Tibial nerve (tissue), 4 donors: ENCODE data around the gene IL20RB. TPM values are rescaled to one million over a fixed set of nuclear protein-coding genes. Genes with fewer than 3 reads are reported as not detected.

ENCODE experiments used
- DNase-seq, 2 donors: peaks; one replicate each; pipeline ENCODE4 v3.0.0-alpha.2; 2019; ENCODE audit warnings: low spot score in 2 of 2
- H3K27ac ChIP-seq, 4 donors: fragments of 200-600 bp; sonication (generic) in 3 of 4; one replicate each; pipeline ENCODE4 v1.5.1; 2017 to 2019; ENCODE audit warnings: mild to moderate bottlenecking in 1 of 4
- H3K27me3 ChIP-seq, 2 donors: fragments of 200-600 bp; sonication (generic) in 1 of 2; one replicate each; pipeline versions ENCODE4 v1.5.1 to v1.6.0; 2017 to 2019
- H3K36me3 ChIP-seq, 3 donors: fragments of 200-600 bp; sonication (generic); one replicate each; pipeline ENCODE4 v1.5.1; 2018 to 2019
- H3K4me1 ChIP-seq, 4 donors: fragments of 200-600 bp; sonication (generic) in 3 of 4; one replicate each; pipeline ENCODE4 v1.5.1; 2017 to 2019
- H3K4me3 ChIP-seq, 4 donors: fragments of 200-600 bp; sonication (generic) in 3 of 4; one replicate each; pipeline ENCODE4 v1.5.1; 2017 to 2019; ENCODE audit warnings: mild to moderate bottlenecking in 1 of 4, moderate library complexity in 1 of 4
- H3K9me3 ChIP-seq, 4 donors: fragments of 200-600 bp; sonication (generic) in 3 of 4; one replicate each; pipeline ENCODE4 v1.5.1; 2017 to 2019
- CTCF ChIP-seq, 5 experiments: fragments of 200-600 bp in 3 of 5; fragments of 450-650 bp in 2 of 5; sonication (generic) in 3 of 5; IDR thresholded peaks; one replicate each; pipeline ENCODE4 v1.5.1; 2016 to 2019; ENCODE audit warnings: antibody characterized with exemption in 5 of 5, mild to moderate bottlenecking in 3 of 5, moderate library complexity in 2 of 5
- EP300 ChIP-seq, 2 donors: sonication (generic); formaldehyde crosslinking; IDR thresholded peaks; one replicate each; pipeline ENCODE4 v1.6.1; 2017; ENCODE audit warnings: antibody characterized with exemption in 2 of 2, mild to moderate bottlenecking in 1 of 2
- POLR2A ChIP-seq, 2 donors: fragments of 450-650 bp; IDR thresholded peaks; one replicate each; pipeline ENCODE4 v1.6.1; 2017; ENCODE audit warnings: antibody characterized with exemption in 2 of 2, mild to moderate bottlenecking in 2 of 2, moderate library complexity in 2 of 2
- WGBS, 2 donors: methylation state at CpG; one replicate each; pipeline ENCODE4 v1.1.5; 2018; 5-methylcytosine and 5-hydroxymethylcytosine counted together
- total RNA-seq, 4 donors: library from RNA; depleted of rRNA; stranded (reverse); fragments of >200 nt; gene quantifications; one replicate each; pipeline ENCODE4 v1.1.0, GENCODE V29; 2016

Gene IL20RB
- total RNA-seq, 4 donors from 2014 or later = 16.8 to 50.9 (median 45.3) TPM

- H3K9me3 ChIP-seq = peaks cover 0 to 21% (median 3%) of the 10 kb centered on the region in 4 donors
- WGBS, 2 donors = 84 to 94% methylated on average over 3 of the region's 3 CpGs
- no peak overlapping the region for H3K4me3 ChIP-seq
- no peaks in the 10 kb centered on the region for H3K27me3 ChIP-seq
- no peak for DNase-seq
- peaks cover 0 to 18% (median 0%) of the 10 kb centered on the region in 3 donors for H3K36me3 ChIP-seq
- peaks cover 0 to 29% (median 3%) of the 10 kb centered on the region in 4 donors for H3K4me1 ChIP-seq
- no peak overlapping the region for H3K27ac ChIP-seq
- TF ChIP-seq POLR2A (IDR thresholded peaks at IDR 0.05) (no peak), EP300 (IDR thresholded peaks at IDR 0.05) (no peak), CTCF (IDR thresholded peaks at IDR 0.05) (no peak)
These were observed 43.0 kb upstream of the IL20RB start for GRCh38 chr3:136914739-136915138.

- peaks cover 0 to 24% (median 3%) of the 10 kb centered on the region in 4 donors for H3K9me3 ChIP-seq
- no peak overlapping the region for H3K27ac ChIP-seq
- H3K4me3 ChIP-seq = no peak overlapping the region
- no peak for TF ChIP-seq EP300 (IDR thresholded peaks at IDR 0.05)
- TF ChIP-seq POLR2A (IDR thresholded peaks at IDR 0.05) = no peak
- no peak for TF ChIP-seq CTCF (IDR thresholded peaks at IDR 0.05)
- H3K36me3 ChIP-seq = peaks cover 0 to 17% (median 0%) of the 10 kb centered on the region in 3 donors
- DNase-seq = no peak
- H3K27me3 ChIP-seq = no peaks in the 10 kb centered on the region
- 94 to 97% methylated on average over 1 of the region's 1 CpG for WGBS, 2 donors
- peaks cover 0 to 25% (median 3%) of the 10 kb centered on the region in 4 donors for H3K4me1 ChIP-seq
These were observed 41.6 kb upstream of the IL20RB start for GRCh38 chr3:136916223-136916622.

DNA sequence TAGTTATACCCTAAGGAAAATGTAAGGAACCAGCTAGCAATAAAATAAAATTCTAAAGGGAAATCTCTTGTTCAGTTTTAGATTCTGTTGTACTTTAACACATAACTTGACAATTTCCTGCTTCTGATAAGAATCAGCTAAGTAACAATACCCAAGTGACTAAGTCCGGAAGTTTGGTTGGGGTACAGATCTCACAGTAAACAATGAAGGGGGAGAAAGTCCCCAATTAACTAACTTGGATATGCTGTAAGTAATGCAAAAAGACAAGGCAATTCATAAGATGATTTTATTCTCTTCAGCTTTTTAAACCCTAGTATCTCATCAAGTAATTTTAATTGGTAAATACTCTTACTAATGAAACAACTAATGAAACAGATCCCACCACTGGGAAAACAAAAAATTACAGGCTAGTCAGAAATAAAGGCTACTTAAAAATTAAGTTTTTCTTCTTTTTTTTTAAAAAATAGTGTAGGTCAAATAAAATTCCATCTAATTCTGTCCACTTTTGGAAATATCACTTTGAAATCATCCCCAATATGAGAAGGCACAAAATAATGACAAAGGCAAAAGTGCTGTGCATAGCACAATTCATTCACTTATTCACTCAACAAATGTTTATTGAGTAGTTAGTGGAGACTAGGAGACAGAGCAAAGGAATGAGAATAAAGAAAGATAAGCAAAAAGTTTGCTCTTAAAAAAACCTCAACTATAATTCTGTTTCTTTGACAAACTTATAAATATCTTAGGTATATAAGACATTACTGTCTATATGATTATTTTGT lies 37.8 kb upstream of the IL20RB start:
- DNase-seq = no peak

GRCh38 chr3:136920904-136921611 lies 36.7 kb upstream of the IL20RB start:
- H3K27ac ChIP-seq = no peak overlapping the region
- no peaks in the 10 kb centered on the region for H3K27me3 ChIP-seq
- H3K4me1 ChIP-seq = peaks cover 0 to 40% (median 3%) of the 10 kb centered on the region in 4 donors
- peaks cover 0 to 7% (median 0%) of the 10 kb centered on the region in 3 donors for H3K36me3 ChIP-seq
- 93 to 97% methylated on average over 4 of the region's 4 CpGs for WGBS, 2 donors
- no peak overlapping the region for H3K4me3 ChIP-seq
- no peak for DNase-seq
- TF ChIP-seq CTCF (IDR thresholded peaks at IDR 0.05) = no peak
- no peak for TF ChIP-seq EP300 (IDR thresholded peaks at IDR 0.05)
- TF ChIP-seq POLR2A (IDR thresholded peaks at IDR 0.05) = no peak
- peaks cover 0 to 8% (median 0%) of the 10 kb centered on the region in 4 donors for H3K9me3 ChIP-seq

More for the DNA sequence above, 37.8 kb upstream of the IL20RB start:
- WGBS, 2 donors = 69 to 73% methylated on average over 1 of the region's 1 CpG
- H3K4me3 ChIP-seq = no peak overlapping the region
- TF ChIP-seq POLR2A (IDR thresholded peaks at IDR 0.05) (no peak), EP300 (IDR thresholded peaks at IDR 0.05) (no peak), CTCF (IDR thresholded peaks at IDR 0.05) (no peak)
- peaks cover 0 to 7% (median 0%) of the 10 kb centered on the region in 3 donors for H3K36me3 ChIP-seq
- peaks cover 0 to 30% (median 3%) of the 10 kb centered on the region in 4 donors for H3K4me1 ChIP-seq
- peaks cover 0 to 8% (median 0%) of the 10 kb centered on the region in 4 donors for H3K9me3 ChIP-seq
- no peak overlapping the region for H3K27ac ChIP-seq
- H3K27me3 ChIP-seq = no peaks in the 10 kb centered on the region
